Renal pelvis (tissue), 4 donors: ENCODE results near the gene ADPRHL1. TPM values are rescaled to one million over a fixed set of nuclear protein-coding genes. Genes with fewer than 3 reads are reported as not detected.
"Not testable (repeated sequence)": the region's sequence is repeated elsewhere in the genome, so short reads cannot be mapped to it uniquely, and the experiment has no call there.

ENCODE experiments used
- DNase-seq: peaks from one replicate; pipeline ENCODE4 v3.0.0-alpha.2; 2013
- polyA plus RNA-seq, 3 donors: library from polyadenylated mRNA; unstranded; fragments of 120-200 nt; gene quantifications; one replicate each; pipeline ENCODE4 v1.2.1, GENCODE V29; 2013; ENCODE audit not compliant: insufficient read length in 3 of 3

ADPRHL1 gene
- polyA plus RNA-seq, 3 donors: 2.8 to 5.6 (median 4.7) TPM

DNA sequence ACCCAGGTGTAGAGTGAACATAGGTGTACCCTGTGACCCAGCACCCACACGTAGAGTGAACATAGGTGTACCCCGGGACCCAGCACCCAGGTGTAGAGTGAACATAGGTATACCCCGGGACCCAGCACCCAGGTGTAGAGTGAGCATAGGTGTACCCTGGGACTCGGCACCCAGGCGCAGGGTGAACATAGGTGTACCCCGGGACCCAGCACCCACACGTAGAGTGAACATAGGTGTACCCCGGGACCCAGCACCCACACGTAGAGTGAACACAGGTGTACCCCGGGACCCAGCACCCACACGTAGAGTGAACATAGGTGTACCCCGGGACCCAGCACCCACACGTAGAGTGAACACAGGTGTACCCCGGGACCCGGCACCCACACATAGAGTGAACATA lies 16.4 kb downstream of the ADPRHL1 start:
- not testable (repeated sequence) for DNase-seq

DNA sequence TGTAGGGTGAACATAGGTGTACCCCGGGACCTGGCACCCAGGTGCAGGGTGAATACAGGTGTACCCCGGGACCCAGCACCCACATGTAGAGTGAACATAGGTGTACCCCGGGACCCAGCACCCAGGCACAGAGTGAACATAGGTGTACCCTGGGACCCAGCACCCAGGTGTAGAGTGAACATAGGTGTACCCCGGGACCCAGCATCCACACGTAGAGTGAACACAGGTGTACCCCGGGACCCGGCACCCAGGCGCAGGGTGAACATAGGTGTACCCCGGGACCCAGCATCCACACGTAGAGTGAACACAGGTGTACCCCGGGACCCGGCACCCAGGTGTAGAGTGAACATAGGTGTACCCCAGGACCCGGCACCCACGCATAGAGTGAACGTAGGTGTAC lies 17.4 kb downstream of the ADPRHL1 start:
- not testable (repeated sequence) for DNase-seq

GRCh38 chr13:113433391-113433916 lies 19.8 kb downstream of the ADPRHL1 start:
- DNase-seq: no peak

DNA sequence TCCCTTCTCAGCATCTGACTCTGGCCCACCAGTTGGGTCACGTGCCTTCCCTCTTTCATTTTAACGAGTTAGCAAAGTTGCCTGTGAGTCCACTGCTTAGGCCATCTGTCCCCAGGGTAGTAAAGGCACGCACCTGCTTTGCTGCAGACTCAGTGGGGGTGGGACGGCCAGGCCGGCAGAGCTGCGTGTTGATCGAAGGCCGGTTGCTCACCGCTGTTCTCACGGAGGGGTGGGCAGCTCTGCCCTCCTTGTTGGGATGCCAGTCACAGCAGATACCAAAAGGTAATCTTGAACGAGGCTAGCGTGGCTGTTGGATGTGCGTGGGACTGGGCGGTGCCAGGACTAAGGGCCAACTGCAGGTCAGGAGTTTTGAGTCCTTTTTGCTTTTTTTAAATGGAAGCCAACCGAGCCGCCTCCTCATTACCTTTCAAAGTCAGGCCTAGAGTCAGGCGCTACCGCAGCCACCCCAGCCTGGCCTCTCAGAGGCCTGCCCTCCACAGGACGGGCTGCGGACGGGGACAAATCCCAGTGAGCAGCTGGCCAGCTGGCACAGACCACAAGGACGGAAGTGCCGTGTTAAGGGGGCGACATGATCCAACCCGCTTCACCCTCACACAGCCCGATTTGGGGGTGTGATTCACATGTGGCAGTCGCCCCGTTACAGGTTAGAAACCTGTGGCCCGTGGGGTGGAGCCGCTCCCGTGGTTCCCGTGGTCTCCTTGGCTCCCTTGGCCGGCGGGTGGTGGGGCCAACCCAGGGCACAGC lies 20.6 kb downstream of the ADPRHL1 start:
- DNase-seq: no peak

GRCh38 chr13:113431171-113431570 lies 22.1 kb downstream of the ADPRHL1 start:
- no peak for DNase-seq

DNA sequence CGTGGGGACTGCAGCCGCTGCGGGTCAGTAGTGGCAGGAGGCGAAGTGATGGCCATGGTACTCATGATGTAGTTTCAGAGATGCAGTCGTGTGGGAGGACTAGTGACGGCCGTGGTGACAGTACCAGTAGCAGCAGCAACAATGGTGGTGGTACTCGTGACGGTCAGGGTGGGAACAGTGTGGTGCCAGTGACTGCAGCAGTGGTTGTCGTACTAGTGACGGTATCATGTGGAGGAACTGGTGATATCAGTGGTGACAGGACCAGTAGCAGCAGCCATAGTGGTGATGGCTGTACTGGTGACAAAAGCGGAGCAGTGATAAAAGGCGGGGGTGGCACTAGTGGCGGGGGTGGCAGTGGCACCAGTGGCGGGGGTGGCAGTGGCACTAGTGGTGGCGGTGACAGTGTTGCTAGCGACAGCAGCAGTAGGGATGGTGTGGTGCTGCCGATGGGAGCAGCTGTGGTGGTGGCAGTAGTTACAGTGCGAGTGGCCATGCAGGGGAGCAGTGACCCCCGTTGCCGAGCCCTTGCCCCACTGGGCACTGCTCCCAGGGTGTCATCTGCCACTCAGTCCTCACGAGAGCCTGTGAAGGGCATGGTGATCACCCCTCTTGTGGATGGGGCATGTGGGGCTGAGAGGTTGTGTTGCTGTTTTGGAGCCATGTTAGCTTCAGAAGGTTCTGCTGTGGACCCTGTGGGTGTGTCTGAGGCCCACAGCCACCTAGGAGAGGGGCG lies 22.7 kb downstream of the ADPRHL1 start:
- DNase-seq: no peak

- no peak for DNase-seq
Measured at GRCh38 chr13:113429608-113429985, 23.7 kb downstream of the ADPRHL1 start.

- no peak for DNase-seq
Measured at GRCh38 chr13:113428871-113429607, 24.2 kb downstream of the ADPRHL1 start.

- DNase-seq: no peak
Measured at GRCh38 chr13:113428469-113428865, 24.8 kb downstream of the ADPRHL1 start.

DNA sequence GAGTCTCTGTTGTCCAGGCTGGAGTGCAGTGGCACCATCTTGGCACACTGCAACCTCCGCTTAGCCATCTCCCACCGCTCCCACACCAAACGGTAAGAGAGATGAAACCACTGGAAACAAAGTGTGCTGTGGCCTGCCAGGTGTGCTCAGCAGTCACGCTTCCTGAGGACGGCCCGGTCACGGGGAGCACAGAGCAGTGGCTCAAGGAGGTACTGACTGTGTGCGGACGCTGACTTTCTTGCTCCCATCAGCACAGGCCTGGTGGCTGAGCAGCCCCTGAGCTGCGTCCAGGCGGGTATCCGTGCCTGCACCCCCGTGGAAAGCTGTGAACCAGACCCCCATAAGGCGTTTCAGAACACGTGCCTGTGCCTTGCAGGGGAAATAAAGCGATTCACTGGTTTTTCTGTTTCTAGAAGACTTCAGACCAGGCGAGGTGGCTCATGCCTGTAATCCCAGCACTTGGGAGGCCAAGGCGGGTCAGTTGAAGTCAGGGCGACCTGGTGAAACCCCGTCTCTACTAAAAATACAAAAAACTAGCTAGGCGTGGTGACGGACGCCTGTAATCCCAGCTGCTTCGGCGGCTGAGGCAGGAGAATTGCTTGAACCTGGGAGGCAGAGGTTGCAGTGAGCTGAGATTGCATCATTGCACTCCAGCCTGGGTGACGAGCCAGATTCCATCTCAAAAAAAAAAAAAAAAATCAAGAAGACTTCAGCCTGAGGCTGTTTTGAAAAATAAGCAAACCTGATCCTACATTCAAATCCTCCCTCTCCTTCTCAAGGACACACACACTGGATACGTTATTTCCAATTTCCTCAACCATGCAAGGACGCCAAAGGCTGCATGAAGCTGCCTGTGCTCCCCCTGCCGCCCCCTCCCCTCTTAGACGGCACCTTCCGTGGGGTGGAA lies 25.5 kb downstream of the ADPRHL1 start:
- DNase-seq: no peak

- DNase-seq: no peak
Measured at GRCh38 chr13:113426591-113426986, 26.7 kb downstream of the ADPRHL1 start.

GRCh38 chr13:113425941-113426590 lies 27.2 kb downstream of the ADPRHL1 start:
- DNase-seq: no peak

DNA sequence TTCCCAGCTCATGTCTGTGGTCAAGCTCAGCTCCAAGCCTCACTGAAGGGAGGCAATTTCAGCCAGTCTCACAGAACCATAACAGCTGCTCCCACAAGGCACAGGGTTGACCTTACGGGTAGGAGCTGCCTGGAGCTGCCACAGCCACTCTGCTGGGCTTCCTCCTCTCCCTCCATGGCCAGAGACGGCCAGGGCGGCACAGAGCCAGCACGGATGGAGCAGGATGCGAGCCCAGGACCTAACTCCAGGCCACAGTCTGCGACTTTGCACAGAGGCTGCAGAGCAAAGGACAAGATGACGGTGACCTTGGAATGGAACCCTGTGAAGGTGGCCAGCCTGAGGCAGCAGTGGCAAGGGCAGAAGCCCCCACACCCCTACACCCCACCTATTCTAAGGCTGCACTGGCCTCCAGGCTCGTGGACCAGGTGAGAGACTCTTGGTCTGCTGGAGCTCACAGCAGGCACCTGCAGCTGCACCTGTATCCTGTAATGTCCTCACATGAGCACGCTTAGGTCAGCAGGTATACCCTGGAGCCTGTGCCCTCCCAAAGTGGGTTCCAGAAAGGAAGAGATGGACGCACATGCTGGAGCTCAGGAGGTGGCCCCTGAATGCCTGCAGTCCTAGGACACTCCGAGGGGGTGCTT lies 29.6 kb downstream of the ADPRHL1 start:
- DNase-seq: no peak

DNA sequence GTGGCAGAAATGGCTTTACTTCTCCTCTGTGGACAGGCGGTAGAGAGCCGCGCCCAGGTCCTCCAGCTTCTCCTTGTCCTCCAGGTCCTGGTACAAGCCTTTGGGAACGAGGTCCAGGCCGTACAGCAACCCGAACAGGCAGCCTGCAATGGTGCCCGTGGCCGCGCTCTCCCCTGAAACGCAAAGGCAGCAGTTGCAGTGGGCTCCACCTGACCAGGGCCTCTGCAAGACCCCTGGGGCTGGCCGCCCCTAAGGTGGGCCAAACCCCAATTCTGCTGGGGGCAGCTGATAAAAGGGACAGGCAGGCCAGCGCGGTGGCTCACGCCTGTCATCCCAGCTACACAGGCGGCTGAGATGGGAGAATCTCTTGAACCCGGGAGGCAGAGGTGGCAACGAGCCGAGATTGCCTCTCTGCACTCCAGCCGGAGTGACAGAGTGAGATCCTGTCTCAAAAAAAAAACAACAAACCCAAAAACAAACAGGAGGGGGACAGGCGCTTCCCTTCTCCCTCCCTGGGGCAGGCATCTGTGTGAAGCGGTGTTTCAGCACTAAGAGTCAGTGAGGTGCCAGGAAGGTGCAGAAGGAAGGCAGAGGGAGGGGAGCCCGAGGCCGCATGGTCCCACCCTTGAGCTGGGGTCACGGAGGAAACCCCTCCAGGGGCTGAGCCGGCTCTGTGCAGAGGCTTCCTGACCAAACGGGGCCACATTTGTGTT lies 30.3 kb downstream of the ADPRHL1 start:
- no peak for DNase-seq

GRCh38 chr13:113421673-113422270 lies 31.5 kb downstream of the ADPRHL1 start:
- peak; percentile 30 for DNase-seq

GRCh38 chr13:113420833-113421600 lies 32.3 kb downstream of the ADPRHL1 start:
- DNase-seq: no peak

DNA sequence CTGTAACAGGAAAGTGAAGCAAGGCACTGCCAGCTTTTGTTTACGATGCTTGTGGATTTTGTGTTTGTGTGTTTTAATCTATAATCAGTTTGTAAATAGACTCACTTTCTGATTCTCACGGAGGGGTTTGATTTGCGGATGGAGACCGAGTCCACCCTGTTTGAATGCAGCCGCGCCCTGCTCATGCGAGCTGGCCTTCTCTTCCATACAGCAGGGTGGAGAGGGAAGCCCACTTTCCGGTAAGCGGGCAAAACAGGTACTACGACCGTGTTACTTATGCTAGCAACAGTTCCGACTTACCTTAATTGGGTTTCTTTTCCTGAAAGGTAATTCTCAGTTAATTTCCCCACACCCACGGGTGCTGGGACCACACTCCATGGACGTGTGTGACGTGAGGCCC lies 33.1 kb downstream of the ADPRHL1 start:
- no peak for DNase-seq

- no peak for DNase-seq
Measured at GRCh38 chr13:113419531-113420193, 33.6 kb downstream of the ADPRHL1 start.
